Stomach (tissue), 4 donors: Measurements from ENCODE around the gene PRKCB.

ENCODE experiments used
- CTCF ChIP-seq, 7 experiments: fragments of 450-650 bp in 4 of 7; fragments of 200-600 bp in 3 of 7; sonication (generic) in 3 of 7; IDR thresholded peaks; one replicate each; pipeline ENCODE4 v1.5.1; 2016 to 2019; ENCODE audit warnings: antibody characterized with exemption in 7 of 7, control low read depth in 2 of 7, mild to moderate bottlenecking in 1 of 7
- EP300 ChIP-seq: sonication (generic); formaldehyde crosslinking; IDR thresholded peaks from one replicate; pipeline ENCODE4 v1.6.1; 2017; ENCODE audit warnings: antibody characterized with exemption
- POLR2AphosphoS5 ChIP-seq, 3 donors: sonication (generic); formaldehyde crosslinking; IDR thresholded peaks; one replicate each; pipeline ENCODE4 v1.6.1; 2016; ENCODE audit warnings: antibody characterized with exemption in 3 of 3

- TF ChIP-seq CTCF (IDR thresholded peaks at IDR 0.05) (no peak), EP300 (no peak), POLR2AphosphoS5 (IDR thresholded peaks at IDR 0.05) (no peak)
Measured at GRCh38 chr16:24138575-24138974, 302.8 kb downstream of the PRKCB start.
